Measurements from ENCODE around the gene MAP3K5.

MAP3K5 gene

DNA sequence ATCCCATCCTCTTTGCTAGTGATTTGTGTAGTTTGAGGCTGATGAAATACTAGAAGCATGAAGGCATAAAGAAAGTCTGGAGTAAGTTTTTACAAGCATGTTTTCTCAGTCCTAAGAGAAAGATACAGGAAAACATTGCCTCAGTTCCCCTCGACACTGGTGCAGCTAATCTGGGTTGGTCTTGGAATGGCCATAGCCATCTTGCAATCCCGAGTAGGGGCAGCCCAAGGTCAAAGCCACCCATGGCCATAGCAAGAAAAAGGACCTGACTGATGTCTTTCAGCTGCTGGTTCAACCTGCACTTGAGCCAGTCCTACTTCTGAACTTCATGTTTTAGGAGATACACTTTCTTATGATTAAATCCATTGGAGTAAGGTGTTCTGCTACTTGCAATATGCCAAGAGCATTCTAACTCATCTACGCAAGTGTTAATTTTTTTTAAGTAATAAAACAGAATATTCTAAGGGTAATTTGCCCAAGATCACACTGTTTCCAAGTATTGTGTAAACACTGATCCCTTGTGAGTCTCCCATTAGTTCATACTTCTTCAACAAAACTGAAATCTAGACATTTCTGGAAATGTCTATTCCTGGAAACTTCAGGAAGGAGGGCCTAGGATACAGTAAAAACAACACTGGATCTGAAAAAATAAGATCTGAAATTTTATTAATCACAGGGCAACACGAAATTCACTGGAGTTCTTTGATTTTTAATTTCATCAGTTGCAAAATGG is 108.9 kb downstream of the MAP3K5 start:
- DNase-seq (ENCODE audit: low spot score) = no peak

DNA sequence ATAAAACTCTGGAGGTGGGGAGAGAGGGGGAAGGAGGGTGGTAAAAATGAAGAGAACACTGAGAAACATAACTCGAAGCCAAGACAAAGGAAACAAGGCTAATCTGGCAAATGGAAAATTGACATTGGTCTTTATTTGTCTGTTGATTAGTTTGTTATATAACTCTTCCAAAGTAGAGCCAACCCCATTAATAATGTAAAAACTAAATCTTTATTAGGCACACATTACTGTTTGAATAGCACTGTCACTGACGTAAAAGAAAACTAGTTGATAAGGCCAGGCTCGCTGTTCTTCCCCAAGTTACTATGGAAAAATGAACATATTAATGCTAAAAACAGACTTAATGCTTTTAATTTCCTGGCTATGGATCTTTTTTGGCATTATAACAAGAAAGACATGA is 110.0 kb downstream of the MAP3K5 start:
- no peak for DNase-seq (ENCODE audit: low spot score)

DNA sequence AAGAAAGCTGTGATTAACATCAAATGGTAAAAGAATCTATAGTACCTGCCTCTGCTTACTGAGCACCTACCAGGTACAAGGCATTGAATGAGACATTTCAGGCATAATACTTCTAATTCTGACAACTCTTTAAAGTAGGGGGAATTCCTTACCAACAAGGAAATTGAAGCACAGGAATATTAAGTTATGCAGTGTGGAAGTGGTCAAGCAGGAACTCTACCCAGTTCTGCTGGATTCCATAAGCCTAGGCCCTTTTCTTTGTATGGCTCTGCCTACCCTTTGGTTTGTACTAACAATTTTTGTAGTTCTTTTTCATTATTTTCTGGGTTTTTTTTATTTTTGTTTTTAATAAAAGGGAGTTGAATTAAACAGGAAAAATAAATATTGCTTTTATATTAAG is 114.5 kb downstream of the MAP3K5 start:
- DNase-seq (ENCODE audit: low spot score) = no peak

DNA sequence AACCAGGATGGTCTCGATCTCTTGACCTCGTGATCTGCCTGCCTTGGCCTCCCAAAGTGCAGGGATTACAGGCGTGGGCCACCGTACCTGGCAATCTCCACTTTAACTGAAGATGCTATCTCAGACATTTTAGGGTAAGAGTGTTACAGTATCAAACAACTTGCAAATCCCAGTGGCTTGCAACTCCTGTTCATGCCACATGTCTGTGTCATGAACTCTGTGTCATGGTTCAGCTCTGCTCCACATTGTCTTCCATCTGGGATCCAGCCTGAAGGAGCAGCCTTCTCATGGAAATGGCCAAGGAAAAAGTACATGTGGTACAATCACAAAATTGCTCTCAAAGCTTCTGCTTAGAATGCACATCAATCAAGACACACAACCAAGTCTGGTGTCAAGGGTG is 114.9 kb downstream of the MAP3K5 start:
- DNase-seq (ENCODE audit: low spot score) = no peak

DNA sequence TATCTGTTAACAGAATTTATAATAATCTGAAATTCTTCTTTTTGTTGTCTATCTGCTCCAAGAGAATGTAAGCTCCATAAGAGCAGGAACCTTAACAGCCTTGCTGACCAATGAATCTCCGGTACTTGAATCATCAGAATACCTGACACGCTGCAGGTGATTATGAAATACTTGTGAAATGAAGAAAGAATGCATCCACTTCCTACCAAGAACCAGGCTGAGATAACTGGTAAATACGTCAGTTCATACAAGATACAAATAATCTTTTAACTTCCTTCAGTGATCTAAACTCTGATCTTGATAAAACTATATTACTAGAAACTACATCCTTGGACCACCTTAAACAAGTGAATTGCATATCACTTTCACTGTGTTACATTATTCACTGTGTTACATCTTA is 116.2 kb downstream of the MAP3K5 start:
- no peak for DNase-seq (ENCODE audit: low spot score)

DNA sequence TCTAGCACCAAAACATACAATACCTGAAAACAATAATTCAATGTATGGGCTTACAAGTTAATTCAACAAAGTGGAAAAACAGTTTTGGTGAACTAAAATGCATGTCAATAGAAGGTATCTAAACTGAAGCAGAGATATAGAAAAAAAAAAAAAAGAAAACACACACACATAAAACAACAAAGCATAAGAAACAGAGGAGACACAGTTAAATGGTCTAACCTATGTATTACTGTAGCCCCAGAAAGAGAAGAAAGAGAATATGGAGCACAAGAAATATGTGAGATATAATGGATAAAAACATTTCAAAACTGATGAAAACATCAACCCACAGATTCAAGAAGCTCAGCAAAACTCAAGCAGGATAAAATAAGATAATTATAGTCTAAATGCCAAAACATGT is 118.7 kb downstream of the MAP3K5 start:
- DNase-seq (ENCODE audit: low spot score) = no peak

DNA sequence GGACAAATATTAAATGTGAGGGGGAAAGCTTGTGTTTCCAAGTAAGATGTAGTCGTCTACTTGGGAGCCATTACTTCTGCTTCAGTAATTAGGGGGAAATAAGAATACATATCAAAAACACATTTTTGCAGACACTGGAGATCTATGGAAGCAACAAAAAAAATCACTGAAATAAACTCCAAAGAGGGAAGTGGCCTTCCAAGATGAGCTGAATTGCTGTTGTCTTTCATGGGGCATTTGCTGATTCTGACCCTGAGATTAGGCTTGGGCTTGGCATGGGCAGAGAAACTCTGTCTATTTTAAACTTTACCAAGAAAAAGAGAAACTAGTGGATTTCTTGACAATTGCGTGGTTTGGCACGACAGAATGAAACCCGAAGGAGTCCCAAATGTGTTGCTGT is 120.1 kb downstream of the MAP3K5 start:
- no peak for DNase-seq (ENCODE audit: low spot score)

DNA sequence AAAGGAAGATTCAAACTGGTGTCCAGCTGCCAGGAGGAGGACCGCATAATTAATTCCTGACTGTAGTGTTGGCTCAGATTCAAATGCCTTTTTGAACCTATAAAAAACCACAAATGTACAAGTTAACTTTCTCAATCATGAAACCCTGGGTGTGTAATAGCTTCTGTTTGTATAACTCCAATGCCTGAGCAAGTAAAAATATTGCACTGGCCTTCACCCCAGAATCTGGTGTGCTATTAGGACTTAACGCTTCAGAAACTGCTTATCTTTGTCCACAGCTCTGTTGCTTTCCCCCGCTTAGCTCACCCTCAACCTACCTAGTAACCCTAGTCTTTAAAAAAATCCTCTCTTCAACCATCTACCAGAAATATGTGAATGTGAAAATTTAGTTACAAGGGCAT is 123.0 kb downstream of the MAP3K5 start:
- no peak for DNase-seq (ENCODE audit: low spot score)

DNA sequence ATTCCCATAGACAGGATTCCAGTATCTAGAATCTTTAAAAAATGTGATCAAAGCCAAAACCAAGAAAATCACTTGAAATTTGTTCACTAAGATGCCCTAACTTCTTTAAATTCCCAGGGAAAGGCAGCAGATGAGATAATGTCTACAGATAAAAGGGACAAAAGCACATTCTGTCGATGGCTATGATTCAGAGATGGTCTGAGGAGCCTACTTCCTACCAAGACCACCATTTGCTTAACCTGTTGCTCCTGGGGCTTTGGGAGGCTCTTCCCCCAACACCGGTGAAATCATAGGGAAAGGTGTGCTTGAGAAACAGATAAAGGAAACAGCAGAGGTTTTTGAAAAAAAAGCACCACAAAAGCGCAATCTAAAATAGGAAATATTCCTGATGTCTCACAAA is 123.7 kb downstream of the MAP3K5 start:
- no peak for DNase-seq (ENCODE audit: low spot score)

DNA sequence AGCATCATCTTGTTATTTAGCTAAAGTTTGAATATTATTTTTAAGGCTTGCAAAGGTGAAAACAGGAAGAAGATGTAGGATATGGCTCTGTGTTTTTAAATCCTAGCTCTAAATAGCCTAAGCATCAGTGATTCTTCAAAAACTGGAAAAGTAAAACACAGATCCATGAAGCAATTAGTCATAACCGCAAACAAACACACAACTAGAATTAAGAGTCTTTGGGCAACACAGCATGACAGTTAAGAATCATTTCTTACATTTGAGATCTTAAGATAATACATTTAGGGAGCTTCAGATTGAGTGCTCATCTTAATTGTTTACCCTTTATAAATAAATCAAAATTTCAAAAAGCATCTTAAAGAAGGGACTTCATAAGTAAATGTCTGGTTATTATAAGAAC is 126.2 kb downstream of the MAP3K5 start:
- DNase-seq (ENCODE audit: low spot score) = no peak

DNA sequence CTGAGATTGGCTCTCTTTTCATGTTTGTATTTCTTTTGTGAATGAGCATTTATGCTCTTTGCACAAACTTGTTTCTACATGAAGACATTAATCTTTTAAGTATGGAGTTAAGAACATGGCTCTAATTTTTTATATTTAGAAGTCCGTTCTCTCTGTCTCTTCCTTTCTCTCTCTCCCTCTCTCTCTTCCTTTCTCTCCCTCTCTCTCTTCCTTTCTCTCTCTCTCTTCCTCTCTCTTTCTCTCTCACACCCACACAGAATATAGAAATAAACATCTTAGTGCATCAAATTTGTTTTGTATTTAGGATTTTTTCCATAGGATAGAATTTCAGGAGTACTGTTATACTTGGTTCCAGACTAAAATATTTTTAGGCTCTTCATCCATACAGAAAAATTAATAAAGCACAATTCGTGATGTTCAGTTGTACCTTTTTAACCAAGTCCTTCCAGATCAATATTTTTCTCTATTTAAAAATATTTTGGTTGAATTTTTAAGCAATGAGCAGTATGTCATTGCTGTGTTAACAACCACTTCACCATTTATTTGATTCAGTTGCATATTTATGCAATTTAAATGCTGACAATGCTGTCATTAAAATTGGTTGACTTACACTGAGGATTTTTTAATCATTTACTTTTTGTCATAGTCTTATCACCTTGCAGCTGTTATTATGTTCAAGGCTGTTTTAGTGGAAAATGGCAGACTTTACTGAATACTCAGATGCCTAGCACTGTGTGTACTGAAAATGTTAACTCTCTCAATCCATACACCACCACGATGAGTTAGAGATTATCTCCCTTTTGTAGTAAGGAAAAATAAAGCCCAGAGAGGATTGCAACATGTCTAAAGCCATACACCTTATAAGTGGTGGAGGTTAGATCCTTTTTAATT is 129.7 kb downstream of the MAP3K5 start:
- no peak for DNase-seq (ENCODE audit: low spot score)

DNA sequence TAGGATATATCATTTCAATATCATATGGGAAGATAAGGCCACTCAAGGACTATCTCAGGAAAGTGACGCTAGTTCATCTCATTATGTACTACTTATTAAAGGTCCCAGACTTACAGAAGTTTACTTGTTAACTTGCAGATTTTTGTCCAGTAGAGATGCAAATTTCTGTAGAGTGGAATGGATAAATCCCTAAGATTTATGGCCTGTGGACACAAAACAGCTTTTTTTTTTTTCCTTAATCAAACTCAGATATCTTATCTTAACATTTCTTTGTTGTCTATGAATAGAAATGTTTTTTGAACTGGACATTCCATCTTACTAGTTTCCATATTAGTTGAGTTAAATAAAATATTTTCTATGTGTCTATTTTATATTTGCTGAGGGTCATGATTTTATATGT is 131.6 kb downstream of the MAP3K5 start:
- DNase-seq (ENCODE audit: low spot score) = no peak

DNA sequence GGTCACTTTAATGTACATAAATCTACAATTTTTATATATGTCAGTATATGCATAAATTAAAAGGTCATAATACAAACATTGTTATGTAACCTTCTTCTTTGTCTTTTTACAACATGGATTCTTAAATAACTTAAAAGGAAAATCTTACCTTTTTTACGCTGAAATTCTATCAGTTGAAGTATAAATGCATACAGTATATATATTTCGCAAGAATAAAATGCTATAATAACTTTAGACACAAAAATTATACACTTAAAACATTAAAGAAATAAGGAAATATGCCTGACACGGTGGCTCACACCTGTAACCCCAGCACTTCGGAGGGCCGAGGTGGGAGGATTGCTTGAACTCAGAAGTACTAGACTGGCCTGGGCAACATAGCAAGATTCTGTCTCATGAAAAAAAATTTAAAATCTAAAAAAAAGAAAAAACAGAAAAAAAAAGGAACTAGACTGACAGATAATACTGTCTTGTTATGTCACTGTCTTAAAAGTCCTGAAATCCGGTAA is 132.2 kb downstream of the MAP3K5 start:
- no peak for DNase-seq (ENCODE audit: low spot score)

DNA sequence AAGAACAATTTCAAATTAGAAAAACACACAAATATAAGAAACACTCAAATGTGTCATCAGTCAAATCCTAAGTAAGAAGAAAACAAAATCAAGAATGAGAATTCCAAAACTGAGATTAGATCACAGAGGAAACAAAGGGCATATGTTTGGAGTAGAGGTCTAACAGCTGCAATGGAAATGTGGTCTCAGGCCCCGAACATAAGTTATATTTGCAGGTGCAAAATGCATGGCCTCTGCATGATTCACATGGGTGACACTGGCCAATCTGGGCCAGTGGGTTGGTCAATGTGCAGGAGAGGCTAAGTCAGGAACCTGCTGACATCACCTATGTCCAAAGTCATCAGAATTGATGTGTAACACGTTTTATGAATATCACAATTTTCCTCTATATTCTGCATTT is 133.6 kb downstream of the MAP3K5 start:
- DNase-seq (ENCODE audit: low spot score) = no peak

DNA sequence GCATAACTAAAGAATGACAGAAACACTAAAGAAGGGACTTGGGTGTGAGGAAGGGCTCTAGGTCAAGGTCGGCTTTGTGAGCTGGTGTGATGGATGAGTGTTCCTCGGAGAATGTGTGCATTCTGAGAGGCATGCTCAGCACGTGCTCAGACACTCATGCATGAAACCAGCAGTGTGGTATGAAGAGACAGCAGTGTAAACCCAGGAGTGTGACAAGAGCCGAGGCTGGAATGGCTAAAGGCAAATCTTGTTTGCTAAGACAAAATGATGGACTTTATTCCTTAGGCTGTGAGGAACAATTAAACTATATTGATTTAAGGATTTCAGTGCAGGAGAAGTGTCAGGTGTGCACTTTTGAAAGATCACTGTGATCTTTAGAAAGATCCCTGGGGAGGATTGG is 134.6 kb downstream of the MAP3K5 start:
- DNase-seq (ENCODE audit: low spot score) = no peak

DNA sequence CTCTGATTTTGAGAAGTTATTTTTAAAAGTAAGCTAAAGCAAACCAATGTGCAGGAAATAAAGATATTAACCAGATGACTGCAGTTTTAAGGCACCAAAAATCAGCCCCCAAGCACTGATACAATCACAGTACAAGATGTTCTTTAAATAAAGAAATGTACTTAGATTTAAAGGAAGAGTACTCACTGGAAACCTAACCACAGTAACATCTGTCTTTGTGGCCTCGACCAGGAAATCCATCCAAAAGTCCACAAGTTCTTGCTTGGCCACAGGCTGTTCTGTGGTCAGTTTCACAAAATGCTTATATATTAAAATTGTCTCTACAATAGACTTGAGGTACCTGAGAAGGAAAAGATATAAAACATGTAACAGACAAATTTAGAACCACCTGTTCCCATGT is 136.2 kb downstream of the MAP3K5 start:
- DNase-seq (ENCODE audit: low spot score) = no peak

DNA sequence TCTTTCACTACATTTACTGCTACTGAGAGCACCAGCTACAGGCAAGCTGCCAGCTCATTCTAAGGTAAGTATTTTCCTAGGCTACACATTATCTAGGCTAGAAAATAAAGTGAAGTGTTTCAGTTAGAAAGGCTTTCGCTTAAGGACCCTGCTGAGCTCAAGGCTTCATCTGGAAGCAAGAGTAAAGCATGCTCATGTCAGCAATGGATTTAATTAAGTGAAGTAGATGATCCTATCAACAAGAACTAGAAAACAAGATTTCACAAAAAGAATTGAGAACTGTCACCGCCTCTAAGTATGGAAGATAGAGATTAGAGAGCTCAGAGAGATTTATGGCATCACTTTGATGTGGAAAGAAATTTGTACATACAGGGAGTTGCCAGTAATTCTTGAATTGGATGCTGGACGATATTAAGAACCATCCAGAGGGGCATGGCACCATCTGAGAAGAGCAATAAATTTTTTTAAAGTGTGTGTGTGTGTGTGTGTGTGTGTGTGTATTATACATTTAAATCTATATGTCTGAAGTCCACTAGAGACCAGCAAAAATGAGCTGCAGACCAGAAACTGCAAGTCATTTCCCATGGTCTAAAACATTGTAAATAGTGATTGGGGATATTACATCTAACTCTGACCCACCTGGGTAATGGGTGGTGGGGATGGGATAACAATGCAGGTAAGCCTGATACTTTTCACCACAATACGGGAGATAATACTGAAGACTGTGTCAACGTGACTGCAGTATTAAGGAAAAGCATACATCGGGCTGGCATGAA is 136.8 kb downstream of the MAP3K5 start:
- no peak for DNase-seq (ENCODE audit: low spot score)

DNA sequence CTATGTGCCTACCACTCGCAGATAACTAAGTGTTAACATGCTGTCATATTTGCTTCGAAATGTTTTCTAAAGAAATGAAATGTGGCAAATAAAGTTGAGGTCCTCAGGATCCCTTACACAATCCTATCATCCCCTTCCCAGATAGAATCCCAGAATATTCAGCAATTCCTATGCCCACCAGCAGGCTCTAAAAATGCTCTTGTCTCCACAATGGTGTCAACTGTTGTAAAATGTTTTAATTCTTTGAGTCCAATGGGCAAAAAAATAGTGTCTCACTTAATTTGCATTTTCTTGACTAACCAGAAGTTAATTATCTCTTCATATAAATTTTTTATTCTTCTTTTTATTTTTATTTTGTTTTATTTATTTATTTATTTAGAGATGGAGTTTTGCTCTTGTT is 138.2 kb downstream of the MAP3K5 start:
- DNase-seq (ENCODE audit: low spot score) = no peak

DNA sequence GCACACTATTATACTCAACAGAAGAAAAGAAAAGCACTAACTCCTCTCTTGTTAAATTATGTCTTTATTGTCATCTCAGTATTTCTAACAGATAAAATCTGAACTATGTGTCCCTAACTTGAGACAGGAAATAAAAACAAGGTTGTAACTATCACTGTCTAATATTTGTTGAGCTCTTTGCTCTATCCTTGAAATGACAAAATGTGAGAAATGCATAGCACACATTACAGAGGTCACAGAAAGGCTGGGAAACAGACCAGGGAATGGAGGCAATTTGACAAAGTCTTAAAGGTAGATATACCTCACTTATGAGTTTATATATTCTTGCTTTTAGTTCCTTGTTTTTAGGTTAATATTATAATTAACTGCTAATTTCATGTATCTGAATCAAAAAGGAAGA is 139.6 kb downstream of the MAP3K5 start:
- no peak for DNase-seq (ENCODE audit: low spot score)

DNA sequence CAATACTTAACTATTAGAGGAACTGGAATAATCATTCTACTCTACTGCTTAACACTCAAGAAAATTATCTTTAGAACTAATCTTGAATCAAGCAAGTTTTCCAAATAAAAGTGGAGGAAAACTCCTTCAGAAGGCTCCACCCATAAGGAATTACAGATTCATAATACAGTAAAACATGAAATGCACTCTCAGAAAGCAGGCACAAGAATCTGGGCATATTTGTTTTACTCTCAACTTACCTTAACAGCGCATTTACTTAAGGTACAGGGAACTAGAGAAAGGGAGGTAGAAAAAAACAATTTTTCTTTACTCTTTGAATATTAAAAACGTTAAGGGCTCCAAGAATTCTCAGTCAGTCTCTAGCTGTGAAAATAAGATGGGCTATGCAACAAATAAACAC is 140.3 kb downstream of the MAP3K5 start:
- no peak for DNase-seq (ENCODE audit: low spot score)

DNA sequence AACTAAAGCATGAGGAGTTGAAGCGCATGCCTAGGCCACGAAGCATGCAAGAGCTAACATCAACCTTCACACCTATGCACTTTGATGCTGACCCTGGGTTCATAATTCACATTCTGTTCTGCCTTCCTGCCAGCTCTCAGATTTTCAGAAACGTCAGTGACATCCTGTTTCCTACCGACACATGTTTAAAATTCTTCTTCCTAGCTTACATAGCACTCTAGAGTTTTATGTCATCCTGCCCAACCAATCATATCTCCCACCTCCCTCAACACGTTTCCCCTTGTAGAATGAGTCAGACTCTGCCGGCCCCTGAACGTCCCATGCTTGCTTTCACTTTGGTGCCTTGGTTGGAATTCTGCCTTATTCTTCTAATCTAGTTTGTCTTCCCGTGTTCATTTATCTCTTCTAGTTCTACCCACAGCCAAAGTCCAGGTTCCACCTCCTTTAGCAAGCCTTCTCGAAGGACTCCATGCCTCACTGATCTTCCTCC is 144.9 kb downstream of the MAP3K5 start:
- peak; percentile 3 for DNase-seq (ENCODE audit: low spot score)

DNA sequence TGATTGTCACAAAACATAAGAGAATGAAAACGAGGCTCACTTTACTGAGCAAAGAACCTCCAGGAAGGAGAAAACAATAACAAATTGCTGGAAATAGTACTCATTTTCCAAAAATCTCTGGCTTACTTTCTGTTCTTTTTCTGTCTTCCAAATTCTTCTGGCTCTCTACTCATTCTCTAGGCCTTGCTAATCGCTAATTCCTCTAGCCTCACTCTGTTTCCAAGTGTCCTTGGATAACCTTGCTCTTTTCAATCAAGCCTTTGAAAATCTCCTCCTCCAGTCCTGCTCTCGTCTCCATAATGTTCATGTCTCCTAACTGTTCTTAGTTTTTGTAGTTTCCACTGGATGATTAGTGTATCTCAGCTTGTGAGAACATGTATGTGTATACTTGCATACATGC is 145.9 kb downstream of the MAP3K5 start:
- no peak for DNase-seq (ENCODE audit: low spot score)

DNA sequence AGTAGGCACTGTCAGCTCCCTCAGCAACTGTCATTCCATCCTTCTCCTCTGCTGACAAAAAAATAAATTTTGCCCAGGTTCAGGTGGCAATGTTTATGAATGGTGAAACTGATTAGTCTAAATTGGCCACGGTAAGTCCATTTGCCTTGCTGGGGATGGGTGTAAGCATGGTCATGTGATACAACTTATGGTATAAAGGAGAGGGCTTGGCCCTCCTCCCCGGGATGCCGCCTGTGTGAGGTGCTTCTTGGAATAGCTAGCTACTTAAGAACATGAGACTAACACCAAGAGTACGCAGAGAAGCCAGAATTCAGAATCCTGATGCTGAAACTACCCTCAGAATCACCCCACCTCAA is 147.7 kb downstream of the MAP3K5 start:
- DNase-seq (ENCODE audit: low spot score) = no peak

Measured in germinal center (tissue), 1 donor.